GM12878 (cell line): ENCODE data around the gene PFKP. TPM values are rescaled to one million over a fixed set of nuclear protein-coding genes. Genes with fewer than 3 reads are reported as not detected.

Experiments
- ATAC-seq: fragments of 200-7000 bp; cut with Tn5 transposase; 3 replicates; pipeline ENCODE4 v1.9.1; 2020; ENCODE audit warnings: mild to moderate bottlenecking, moderate library complexity
- BruUV-seq: library from RNA; stranded (reverse); fragments of 400-500 nt; replicated peaks from 2 replicates; lab custom pipeline; 2021; lab: Mats Ljungman, UMichigan
- CTCF ChIA-PET: fragments of 300-600 bp; sonication (Branson Sonifier 250); formaldehyde crosslinking; extraction: SDS; loops from one replicate; lab custom pipeline; 2021; ENCODE audit warnings: inconsistent platforms; lab: Yijun Ruan, JAX
- POLR2A ChIA-PET: fragments of 350-600 bp; formaldehyde crosslinking; extraction: SDS; loops from one replicate; lab custom pipeline; 2021; ENCODE audit warnings: inconsistent platforms; lab: Charles Lee
- RAD21 ChIA-PET: fragments of 300-600 bp; sonication (Branson Sonifier 250); formaldehyde crosslinking; loops from one replicate; lab custom pipeline; 2023; ENCODE audit warnings: antibody characterized with exemption; ENCODE audit not compliant: unreplicated experiment; lab: Charles Lee
- SMC1A ChIA-PET: fragments of 300-600 bp; sonication (Branson Sonifier 250); formaldehyde crosslinking; loops from one replicate; lab custom pipeline; 2023; ENCODE audit not compliant: unreplicated experiment, uncharacterized antibody; lab: Charles Lee
- DNase-seq: peaks from one replicate; pipeline ENCODE4 v3.0.0-alpha.2; 2011; ENCODE audit warnings: low read depth, low spot score
- FAIRE-seq: peaks from 3 replicates; lab custom pipeline; 2011; peaks lifted over from hg19 to GRCh38; lab: Jason Lieb, UNC
- H2AFZ ChIP-seq: 2 replicates; pipeline ENCODE4 v1.6.0; 2011; ENCODE audit warnings: low read depth, low read length, control low read depth; ENCODE audit not compliant: control insufficient read depth
- H3K27ac ChIP-seq: 2 replicates; pipeline ENCODE4 v1.5.1; 2011; ENCODE audit warnings: control low read depth; ENCODE audit not compliant: control insufficient read depth, insufficient read depth
- H3K27me3 ChIP-seq, 2 experiments: replicated peaks in 1 of 2; 2 replicates each; pipeline versions ENCODE4 v1.6.0 to v1.6.1; 2011; ENCODE audit warnings: low read length in 1 of 2; ENCODE audit not compliant: control insufficient read depth in 2 of 2, insufficient read depth in 2 of 2
- H3K36me3 ChIP-seq, 2 experiments: 2 replicates each; pipeline ENCODE4 v1.5.1; 2011; ENCODE audit warnings: low read length in 1 of 2; ENCODE audit not compliant: control insufficient read depth in 2 of 2, insufficient read depth in 2 of 2
- H3K4me1 ChIP-seq: 2 replicates; pipeline ENCODE4 v1.6.1; 2011; ENCODE audit warnings: mild to moderate bottlenecking, low read length, moderate library complexity, mixed read lengths; ENCODE audit not compliant: control insufficient read depth, insufficient read depth
- H3K4me2 ChIP-seq: 2 replicates; pipeline ENCODE4 v1.6.0; 2011; ENCODE audit warnings: control low read depth; ENCODE audit not compliant: control insufficient read depth, insufficient read depth
- H3K4me3 ChIP-seq: fragments of 200-600 bp; sonication (generic); 2 replicates; pipeline ENCODE4 v1.5.1; 2016
- H3K79me2 ChIP-seq: 2 replicates; pipeline ENCODE4 v1.6.0; 2011; ENCODE audit warnings: low read length; ENCODE audit not compliant: control insufficient read depth, insufficient read depth
- H3K9ac ChIP-seq: 2 replicates; pipeline ENCODE4 v1.8.0; 2011; ENCODE audit warnings: low read length, control low read depth, mixed read lengths; ENCODE audit not compliant: control insufficient read depth, insufficient read depth
- H3K9me3 ChIP-seq: replicated peaks from 3 replicates; pipeline ENCODE4 v1.5.1; 2011; ENCODE audit warnings: mild to moderate bottlenecking, low read length; ENCODE audit not compliant: control insufficient read depth, insufficient read depth
- H4K20me1 ChIP-seq: 2 replicates; pipeline ENCODE4 v1.6.0; 2011; ENCODE audit not compliant: control insufficient read depth, insufficient read depth
- HSF1 ChIP-seq: fragments of 150-350 bp; IDR thresholded peaks from 2 replicates; pipeline ENCODE4 v1.6.1; 2014; ENCODE audit warnings: mild to moderate bottlenecking, low read depth, low read length
- MXI1 ChIP-seq: fragments of 150-350 bp; IDR thresholded peaks from 2 replicates; pipeline ENCODE4 v1.6.1; 2011; ENCODE audit warnings: low read depth, mild to moderate bottlenecking, inconsistent platforms, low read length, improper control_type of control experiment
- RAD51 ChIP-seq: fragments of 450-650 bp; IDR thresholded peaks from 2 replicates; pipeline ENCODE4 v1.6.1; 2016; ENCODE audit warnings: moderate library complexity, mild to moderate bottlenecking, inconsistent platforms
- SMAD1 ChIP-seq: fragments of 450-650 bp; IDR thresholded peaks from 2 replicates; pipeline ENCODE4 v1.6.1; 2018; ENCODE audit warnings: mild to moderate bottlenecking, low read depth; ENCODE audit not compliant: partially characterized antibody
- ZBTB33 ChIP-seq: fragments of 450-650 bp; IDR thresholded peaks from 2 replicates; pipeline ENCODE4 v1.6.1; 2017; ENCODE audit warnings: mild to moderate bottlenecking
- WGBS: methylation state at CpG from one replicate; pipeline ENCODE4 v1.1.6; 2016; ENCODE audit warnings: low lambda C conversion rate; ENCODE audit not compliant: insufficient replicate concordance, insufficient coverage; ENCODE audit errors: missing lambda C conversion rate; 5-methylcytosine and 5-hydroxymethylcytosine counted together
- in situ Hi-C: fragments of 300-500 bp; cut with MboI; formaldehyde crosslinking; loops from 9 replicates; pipeline ENCODE4 v1.14.3; 2018; ENCODE audit warnings: mixed read lengths
- intact Hi-C: fragments of 100-400 bp; cut with micrococcal nuclease; formaldehyde crosslinking; loops from one replicate; pipeline ENCODE4 v1.14.2; 2022; ENCODE audit not compliant: unreplicated experiment
- polyA plus RNA-seq, 11 experiments: library from polyadenylated mRNA; depleted of rRNA in 4 of 11; unstranded in 6 of 11; stranded (reverse) in 5 of 11; fragments of >200 nt; fragmentation: Nextera tagmentation in 4 of 11; fragmentation: Illumina TruSeq in 1 of 11; extraction: Ambion mirVana in 4 of 11; extraction: Trizol in 1 of 11; gene quantifications; 1 replicate in 1 of 11; 2 replicates in 10 of 11; pipeline versions ENCODE4 v1.2.1 to v1.2.3, GENCODE V29; 2011 to 2016; ENCODE audit warnings: inconsistent platforms in 2 of 11, missing spikeins in 2 of 11, low read depth in 1 of 11
- total RNA-seq, 4 experiments: library from RNA; depleted of rRNA in 3 of 4; stranded (reverse); fragments of >200 nt in 3 of 4; fragmentation: Illumina TruSeq in 1 of 4; extraction: Trizol in 1 of 4; gene quantifications; 2 replicates each; pipeline versions ENCODE4 v1.2.1 to v1.2.3, GENCODE V29; 2013 to 2021
- TF ChIP-seq, protein P1 (sequence below): fragments of 450-650 bp; conservative IDR thresholded peaks from 2 replicates; pipeline ENCODE4 v1.6.1; 2017; ENCODE audit warnings: mild to moderate bottlenecking, moderate library complexity

Gene PFKP
- total and polyA plus RNA-seq, 10 of the 15 experiments (the other 5 are each of a cell fraction or from before 2014, with no cell fraction given): 27.0 to 145 (median 95.7) TPM

DNA sequence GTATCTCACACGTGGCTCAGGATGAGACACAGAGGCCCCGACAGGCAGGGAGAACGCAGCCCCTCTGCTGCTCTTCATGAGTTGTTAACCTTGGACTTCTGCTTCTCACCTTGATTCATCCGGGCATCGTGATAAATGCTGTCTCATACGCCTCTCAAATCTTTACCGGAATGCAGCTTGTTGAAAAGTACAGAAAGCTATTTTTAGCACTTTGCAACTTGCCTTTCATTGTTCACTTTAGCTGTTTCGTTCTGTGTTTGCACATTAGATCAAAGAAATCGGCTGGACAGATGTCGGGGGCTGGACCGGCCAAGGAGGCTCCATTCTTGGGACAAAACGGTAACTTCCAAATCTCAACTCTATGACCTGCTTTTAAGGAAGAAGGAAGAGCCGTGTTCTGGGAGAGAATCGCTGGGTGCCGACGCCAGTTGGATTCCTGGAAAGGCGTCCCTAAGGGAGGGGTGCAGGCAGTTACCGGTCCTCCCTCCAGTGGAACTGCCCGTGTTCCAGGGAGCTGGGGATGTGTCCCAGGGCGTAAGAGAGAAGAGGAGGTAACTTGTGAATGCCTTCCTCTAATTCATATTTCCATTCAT, 49.3 kb downstream of the PFKP start (continued):
- TF ChIP-seq, protein P1, sequence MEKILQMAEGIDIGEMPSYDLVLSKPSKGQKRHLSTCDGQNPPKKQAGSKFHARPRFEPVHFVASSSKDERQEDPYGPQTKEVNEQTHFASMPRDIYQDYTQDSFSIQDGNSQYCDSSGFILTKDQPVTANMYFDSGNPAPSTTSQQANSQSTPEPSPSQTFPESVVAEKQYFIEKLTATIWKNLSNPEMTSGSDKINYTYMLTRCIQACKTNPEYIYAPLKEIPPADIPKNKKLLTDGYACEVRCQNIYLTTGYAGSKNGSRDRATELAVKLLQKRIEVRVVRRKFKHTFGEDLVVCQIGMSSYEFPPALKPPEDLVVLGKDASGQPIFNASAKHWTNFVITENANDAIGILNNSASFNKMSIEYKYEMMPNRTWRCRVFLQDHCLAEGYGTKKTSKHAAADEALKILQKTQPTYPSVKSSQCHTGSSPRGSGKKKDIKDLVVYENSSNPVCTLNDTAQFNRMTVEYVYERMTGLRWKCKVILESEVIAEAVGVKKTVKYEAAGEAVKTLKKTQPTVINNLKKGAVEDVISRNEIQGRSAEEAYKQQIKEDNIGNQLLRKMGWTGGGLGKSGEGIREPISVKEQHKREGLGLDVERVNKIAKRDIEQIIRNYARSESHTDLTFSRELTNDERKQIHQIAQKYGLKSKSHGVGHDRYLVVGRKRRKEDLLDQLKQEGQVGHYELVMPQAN: no peak
- TF ChIP-seq MXI1 (no peak), RAD51 (no peak)

DNA sequence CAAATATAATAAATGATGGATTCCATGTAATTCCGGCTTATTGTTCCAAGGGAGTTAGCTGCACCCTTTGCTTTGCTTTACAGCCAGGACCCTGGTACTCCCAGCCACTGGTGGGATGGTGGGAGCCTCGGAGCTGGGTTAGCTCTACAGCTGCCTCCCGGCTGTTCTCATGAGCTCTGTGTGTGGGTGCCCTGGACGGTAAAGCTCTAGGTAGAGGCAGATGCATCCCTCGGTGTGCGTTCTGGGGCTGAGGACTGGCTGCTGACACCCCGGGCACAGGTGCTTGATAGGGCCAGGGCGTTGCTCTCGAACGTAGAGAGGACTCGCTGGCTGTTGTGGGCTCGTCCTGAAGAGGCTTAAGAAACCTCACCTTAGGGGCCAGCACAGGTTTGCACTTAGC, 50.1 kb downstream of the PFKP start:
- no peak overlapping the region for H3K4me2 ChIP-seq
- no peaks in the 10 kb centered on the region for H3K9me3 ChIP-seq
- H3K79me2 ChIP-seq: no peaks in the 10 kb centered on the region
- POLR2A ChIA-PET: no interaction called here
- SMC1A ChIA-PET: no interaction called here
- no peak overlapping the region for H3K27ac ChIP-seq
- TF ChIP-seq HSF1: no peak
- no peak for TF ChIP-seq SMAD1
- no peak for TF ChIP-seq ZBTB33
- TF ChIP-seq, all 136 proteins: peak for 0
- CTCF ChIA-PET: no interaction called here
- intact Hi-C loops: no loop called here
- Histone ChIP-seq H3K36me3 (peaks cover 32 to 41% of the 10 kb centered on the region in 2 experiments), H3K9ac (no peak overlapping the region), H3K27me3 (no peaks in the 10 kb centered on the region), H2AFZ (no peak overlapping the region), H4K20me1 (no peaks in the 10 kb centered on the region), H3K4me3 (no peak overlapping the region), H3K4me1 (no peaks in the 10 kb centered on the region)
- in situ Hi-C loops: no loop called here
- RAD21 ChIA-PET: no interaction called here
- WGBS: 96% methylated on average over 12 of the region's 12 CpGs
- DNase-seq (no peak), ATAC-seq (no peak), FAIRE-seq (no peak)
- no TSS peak for BruUV-seq
